HTR-8/SVneo (cell line): ENCODE measurements around the gene PIWIL1.

Experiments used
- DNase-seq: peaks from one replicate; pipeline ENCODE4 v3.0.0; 2011; ENCODE audit warnings: low spot score, mixed read lengths; ENCODE audit not compliant: insufficient read length
- FAIRE-seq: peaks from 2 replicates; lab custom pipeline; 2011; peaks lifted over from hg19 to GRCh38; lab: Jason Lieb, UNC

Gene PIWIL1

GRCh38 chr12:130335517-130336392 lies 1.9 kb upstream of the PIWIL1 start:
- DNase-seq: peak; percentile 38
- FAIRE-seq: no peak

- DNase-seq (no peak), FAIRE-seq (no peak)
Measured at GRCh38 chr12:130336723-130337487, 782 bp upstream of the PIWIL1 start.

DNA sequence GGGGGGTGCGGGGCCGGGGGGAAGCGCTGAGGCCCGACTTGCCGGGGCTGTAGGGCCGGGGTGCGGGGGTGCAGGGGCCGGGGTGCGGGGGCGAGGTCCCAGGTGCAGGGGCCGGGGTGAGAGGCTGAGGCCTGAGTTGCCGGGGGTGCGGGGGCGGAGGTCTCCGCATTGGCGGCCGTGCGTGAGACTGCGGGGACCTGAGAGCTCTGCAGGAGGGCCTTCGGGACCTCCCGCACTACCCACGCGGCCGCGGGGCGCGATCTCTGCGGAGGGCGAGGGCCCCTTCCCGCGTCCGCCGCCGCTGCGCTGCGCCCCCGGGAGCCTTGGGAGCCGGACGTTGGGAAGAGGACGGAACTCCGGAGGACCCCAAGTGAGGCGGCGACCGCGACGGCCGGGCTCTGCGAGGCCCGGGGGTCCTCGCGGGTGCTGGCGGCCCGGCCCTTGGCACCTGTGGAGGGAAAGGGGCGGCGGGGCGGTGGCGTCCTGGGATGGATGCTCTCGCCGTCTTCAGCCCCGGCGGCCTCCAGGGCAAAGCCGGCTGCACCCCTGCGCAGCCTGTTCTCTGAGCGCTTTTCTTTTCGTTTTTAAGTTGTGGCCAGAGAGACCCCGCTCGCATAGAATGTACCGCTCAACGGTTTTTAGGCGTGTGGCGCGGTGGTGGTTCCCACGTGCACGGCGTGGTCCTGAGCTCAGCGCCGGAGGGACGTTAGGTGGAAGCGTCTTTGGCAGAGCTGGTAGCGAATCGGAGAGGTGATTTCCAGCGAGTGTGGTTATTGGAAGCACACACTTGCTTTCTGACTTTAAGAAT lies 1.3 kb downstream of the PIWIL1 start:
- DNase-seq (no peak), FAIRE-seq (no peak)

DNA sequence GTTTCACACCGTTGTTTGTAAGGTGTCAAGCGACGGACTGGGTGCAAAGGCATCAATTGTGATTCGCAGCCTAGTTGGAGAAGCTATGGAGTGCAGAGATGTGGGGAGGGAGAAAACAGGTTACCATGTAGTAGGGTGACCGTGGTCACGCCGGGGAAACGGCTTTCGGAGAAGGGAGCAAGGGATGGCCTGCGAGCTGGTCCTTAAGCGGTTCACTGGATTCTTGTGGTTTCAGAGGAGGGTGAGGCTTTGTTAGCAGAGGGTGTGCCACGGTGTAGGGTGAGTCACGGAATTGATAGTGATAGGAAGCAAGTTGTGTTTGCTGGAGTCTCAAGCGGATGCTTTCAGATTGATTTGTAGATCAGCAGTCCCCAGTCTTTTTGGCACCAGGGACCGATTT lies 2.3 kb downstream of the PIWIL1 start:
- no peak for DNase-seq
- FAIRE-seq: no peak

DNA sequence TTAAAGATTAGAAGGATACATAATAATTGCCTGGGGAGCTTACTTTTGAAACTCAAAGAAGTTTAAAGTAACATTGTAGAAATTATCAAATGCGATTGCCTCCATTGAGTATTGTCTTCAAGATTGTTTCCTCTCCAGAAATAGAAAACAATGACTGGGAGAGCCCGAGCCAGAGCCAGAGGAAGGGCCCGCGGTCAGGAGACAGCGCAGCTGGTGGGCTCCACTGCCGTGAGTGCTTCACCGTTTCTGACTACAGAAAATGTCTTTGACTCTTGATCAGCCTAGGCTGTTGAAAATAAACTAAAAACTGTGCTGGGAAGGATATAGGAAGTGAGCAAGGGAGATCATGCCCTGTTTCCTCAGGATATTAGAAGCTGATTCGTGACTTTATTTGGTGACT lies 4.8 kb downstream of the PIWIL1 start:
- DNase-seq (no peak), FAIRE-seq (no peak)

GRCh38 chr12:130342842-130343241 lies 5.2 kb downstream of the PIWIL1 start:
- FAIRE-seq (no peak), DNase-seq (no peak)

GRCh38 chr12:130344529-130344928 lies 6.8 kb downstream of the PIWIL1 start:
- FAIRE-seq: no peak
- DNase-seq: no peak

GRCh38 chr12:130345292-130345691 lies 7.6 kb downstream of the PIWIL1 start:
- no peak for DNase-seq
- no peak for FAIRE-seq

GRCh38 chr12:130347588-130347987 lies 9.9 kb downstream of the PIWIL1 start:
- DNase-seq (no peak), FAIRE-seq (no peak)

GRCh38 chr12:130350715-130351114 lies 13.0 kb downstream of the PIWIL1 start:
- no peak for FAIRE-seq
- DNase-seq: no peak

- no peak for DNase-seq
- no peak for FAIRE-seq
Measured at GRCh38 chr12:130351326-130351725, 13.6 kb downstream of the PIWIL1 start.

DNA sequence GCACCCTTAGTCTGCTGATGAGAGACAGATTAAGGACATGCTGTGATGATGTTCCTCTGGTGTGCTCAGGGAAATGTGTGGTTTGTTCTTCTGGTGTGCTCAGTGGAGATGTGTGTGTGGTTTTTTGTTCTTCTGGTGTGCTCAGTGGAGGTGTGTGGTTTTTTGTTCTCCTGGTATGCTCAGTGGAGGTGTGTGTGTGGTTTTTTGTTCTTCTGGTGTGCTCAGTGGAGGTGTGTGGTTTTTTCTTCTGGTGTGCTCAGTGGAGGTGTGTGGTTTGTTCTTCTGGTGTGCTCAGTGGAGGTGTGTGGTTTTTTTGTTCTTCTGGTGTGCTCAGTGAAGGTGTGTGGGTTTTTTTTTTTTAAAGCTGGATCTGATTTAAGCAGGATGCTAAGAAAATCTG lies 15.4 kb downstream of the PIWIL1 start:
- DNase-seq (no peak), FAIRE-seq (no peak)

GRCh38 chr12:130354407-130354806 lies 16.7 kb downstream of the PIWIL1 start:
- FAIRE-seq (no peak), DNase-seq (no peak)

DNA sequence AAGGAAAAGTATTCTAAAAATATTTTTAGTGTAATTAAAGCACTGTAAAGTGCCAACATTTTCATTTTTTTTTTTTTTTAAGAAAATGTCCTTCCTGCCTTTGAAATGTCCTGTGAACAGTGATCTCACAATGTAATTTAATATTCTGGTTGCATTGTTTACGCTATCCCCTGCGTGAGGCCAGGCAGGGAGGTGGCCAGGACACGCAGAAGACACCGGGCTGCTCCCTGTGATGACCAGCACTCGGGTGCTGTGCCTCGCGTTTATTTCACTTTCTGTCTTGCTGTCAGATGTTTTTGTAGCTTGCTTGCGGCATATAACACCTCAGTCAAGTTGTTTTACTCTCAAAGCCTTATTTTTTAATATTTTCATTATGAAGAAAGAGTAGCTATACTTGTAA lies 18.5 kb downstream of the PIWIL1 start:
- FAIRE-seq (no peak), DNase-seq (no peak)

DNA sequence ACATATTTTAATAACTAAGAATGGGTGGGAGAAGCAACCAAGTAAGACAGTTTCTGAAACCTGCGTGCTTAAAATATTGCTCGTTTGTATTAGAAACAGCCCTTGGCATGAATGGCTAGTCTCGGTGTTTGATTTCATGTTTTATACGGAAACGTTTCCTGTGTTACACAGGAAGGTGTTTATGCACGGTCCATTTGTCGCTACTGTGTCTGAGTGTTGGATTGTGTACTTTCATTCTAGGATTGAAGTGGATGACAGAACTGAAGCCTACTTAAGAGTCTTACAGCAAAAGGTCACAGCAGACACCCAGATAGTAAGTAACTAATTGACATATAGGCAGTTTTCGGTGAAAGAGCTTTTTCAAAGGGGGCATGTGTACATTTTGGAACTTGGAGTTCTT lies 19.6 kb downstream of the PIWIL1 start:
- no peak for FAIRE-seq
- no peak for DNase-seq

GRCh38 chr12:130357729-130358330 lies 20.1 kb downstream of the PIWIL1 start:
- DNase-seq (no peak), FAIRE-seq (no peak)

- FAIRE-seq: no peak
- no peak for DNase-seq
Measured at GRCh38 chr12:130362060-130362459, 24.4 kb downstream of the PIWIL1 start.

- FAIRE-seq (no peak), DNase-seq (no peak)
Measured at GRCh38 chr12:130364578-130364977, 26.9 kb downstream of the PIWIL1 start.

DNA sequence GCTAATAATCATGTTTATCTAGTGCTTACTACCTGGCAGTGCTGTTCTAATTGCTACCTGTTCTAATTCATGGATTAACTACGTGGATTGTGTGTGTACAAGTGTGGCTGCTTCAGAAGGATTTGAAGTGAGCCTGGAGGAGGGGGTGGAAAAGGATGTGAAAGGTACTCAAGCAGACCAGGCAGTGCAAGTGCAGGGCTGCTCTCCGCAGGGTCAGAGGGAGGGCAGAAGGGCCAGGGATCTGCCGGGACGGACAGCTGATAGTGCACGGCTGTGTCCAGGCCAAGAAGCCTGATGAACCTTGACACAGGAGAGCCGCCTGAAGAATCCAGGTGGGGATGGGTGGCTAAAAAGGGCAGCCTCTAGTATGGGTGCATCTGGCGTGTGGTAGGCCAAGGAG lies 28.5 kb downstream of the PIWIL1 start:
- FAIRE-seq (no peak), DNase-seq (no peak)

- FAIRE-seq (no peak), DNase-seq (no peak)
Measured at GRCh38 chr12:130367003-130367402, 29.3 kb downstream of the PIWIL1 start.
